ENCODE results near the gene TNFRSF18.

DNA sequence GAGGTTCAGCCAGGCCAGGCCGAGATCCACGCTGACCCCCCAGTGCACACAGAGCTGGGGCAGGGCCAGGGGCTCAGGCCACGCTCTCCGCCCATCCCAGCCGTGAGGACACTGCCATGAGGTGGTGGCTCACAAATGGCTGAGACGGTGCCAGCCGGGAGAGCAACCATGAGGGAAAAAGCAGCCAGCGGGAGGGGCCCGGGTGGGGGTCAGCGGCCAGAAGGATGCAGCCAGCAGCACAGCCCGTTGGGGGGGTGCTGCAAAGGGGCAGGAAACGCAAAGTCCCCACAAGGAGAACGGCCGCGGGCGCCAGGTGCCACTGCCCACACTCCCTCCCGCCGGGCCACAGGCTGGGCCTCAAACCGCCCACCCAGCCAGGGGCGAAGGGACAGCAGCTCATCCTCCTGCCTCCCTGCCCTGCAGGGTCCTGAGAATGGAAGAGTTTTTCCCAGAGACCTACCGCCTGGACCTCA lies 24.4 kb downstream of the TNFRSF18 start:
- no peak for TF ChIP-seq ZNF274 (IDR thresholded peaks at IDR 0.05; ENCODE audit: low read depth, low read length)
- TF ChIP-seq YY1 (IDR thresholded peaks at IDR 0.05; ENCODE audit: insufficient read depth, insufficient read length) = no peak
